ENCODE measurements around the gene CNTNAP2.

Gene CNTNAP2

GRCh38 chr7:148020679-148021078 lies 1904.1 kb downstream of the CNTNAP2 start:
- FAIRE-seq = no peak
- DNase-seq (ENCODE audit: insufficient read length, low spot score) = no peak
- TF ChIP-seq SPI1 (IDR thresholded peaks at IDR 0.05; ENCODE audit: low read depth, low read length) = no peak
- TF ChIP-seq POLR2AphosphoS5 (IDR thresholded peaks at IDR 0.05; ENCODE audit: low read depth, low read length) = no peak
- TF ChIP-seq PAX5 (IDR thresholded peaks at IDR 0.05; ENCODE audit: insufficient read depth, low read length, severe bottlenecking) = no peak
- no peak for TF ChIP-seq POLR2A (IDR thresholded peaks at IDR 0.05; ENCODE audit: low read depth, low read length)
- no peak for TF ChIP-seq POU2F2 (IDR thresholded peaks at IDR 0.05; ENCODE audit: low read depth, low read length)
- no peak for TF ChIP-seq TAF1 (IDR thresholded peaks at IDR 0.05; ENCODE audit: low read depth, low read length)

DNA sequence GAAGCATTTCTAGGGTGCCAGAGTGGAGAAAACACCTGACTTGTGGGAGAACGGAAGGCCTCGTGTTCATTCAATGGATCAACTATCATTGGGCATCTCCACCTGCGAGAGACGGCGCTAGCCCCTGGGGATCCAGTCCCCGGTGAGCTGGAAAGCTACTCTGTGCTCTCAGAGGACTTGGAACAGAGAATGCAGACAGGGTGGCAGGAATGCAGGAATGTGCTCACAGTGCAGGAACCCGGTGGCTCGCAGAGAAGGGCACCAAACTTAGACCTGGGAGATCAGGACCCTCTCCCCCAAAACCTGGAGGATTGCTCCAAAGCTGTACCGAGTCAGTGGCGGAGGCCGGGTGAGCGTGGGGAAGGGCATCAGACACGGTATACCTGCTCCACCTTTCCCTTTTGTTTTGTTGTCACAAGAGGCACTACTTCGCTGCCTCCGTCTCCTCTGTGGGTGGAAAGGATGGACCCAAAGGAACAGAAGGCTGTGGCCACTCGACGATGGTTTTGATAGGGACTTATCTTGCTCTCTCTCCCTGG lies 1905.0 kb downstream of the CNTNAP2 start:
- TF ChIP-seq PAX5 (IDR thresholded peaks at IDR 0.05; ENCODE audit: insufficient read depth, low read length, severe bottlenecking) (no peak), SPI1 (IDR thresholded peaks at IDR 0.05; ENCODE audit: low read depth, low read length) (no peak), TAF1 (IDR thresholded peaks at IDR 0.05; ENCODE audit: low read depth, low read length) (no peak), POU2F2 (IDR thresholded peaks at IDR 0.05; ENCODE audit: low read depth, low read length) (no peak)
- FAIRE-seq (no peak), DNase-seq (ENCODE audit: insufficient read length, low spot score) (no peak)

DNA sequence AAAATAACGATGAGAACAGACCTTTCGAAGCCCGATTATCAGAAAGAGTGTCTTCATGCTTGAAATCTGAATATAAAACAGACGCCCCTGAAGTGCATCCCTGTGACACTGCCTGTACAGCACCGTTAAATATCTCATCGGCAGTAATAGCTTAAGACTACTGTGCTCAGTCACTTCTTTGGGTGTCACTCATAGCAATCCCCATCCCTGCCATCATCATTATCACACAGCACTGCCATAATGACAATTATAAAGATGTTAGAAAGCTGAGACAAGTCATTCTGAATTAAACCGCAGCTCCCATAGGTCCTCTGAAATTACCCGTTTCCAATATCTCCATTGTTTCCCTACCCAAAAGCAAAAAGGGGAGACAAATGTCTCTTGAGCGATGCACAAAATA lies 1906.2 kb downstream of the CNTNAP2 start:
- DNase-seq (ENCODE audit: insufficient read length, low spot score) (no peak), FAIRE-seq (no peak)
- TF ChIP-seq POU2F2 (IDR thresholded peaks at IDR 0.05; ENCODE audit: low read depth, low read length) = no peak
- TF ChIP-seq POLR2AphosphoS5 (IDR thresholded peaks at IDR 0.05; ENCODE audit: low read depth, low read length) = no peak
- no peak for TF ChIP-seq SPI1 (IDR thresholded peaks at IDR 0.05; ENCODE audit: low read depth, low read length)
- TF ChIP-seq POLR2A (IDR thresholded peaks at IDR 0.05; ENCODE audit: low read depth, low read length) = no peak
- TF ChIP-seq PAX5 (IDR thresholded peaks at IDR 0.05; ENCODE audit: insufficient read depth, low read length, severe bottlenecking) = no peak
- no peak for TF ChIP-seq TAF1 (IDR thresholded peaks at IDR 0.05; ENCODE audit: low read depth, low read length)

GRCh38 chr7:148026713-148027112 lies 1910.1 kb downstream of the CNTNAP2 start:
- TF ChIP-seq POU2F2 (IDR thresholded peaks at IDR 0.05; ENCODE audit: low read depth, low read length) (no peak), POLR2AphosphoS5 (IDR thresholded peaks at IDR 0.05; ENCODE audit: low read depth, low read length) (no peak), SPI1 (IDR thresholded peaks at IDR 0.05; ENCODE audit: low read depth, low read length) (no peak), PAX5 (IDR thresholded peaks at IDR 0.05; ENCODE audit: insufficient read depth, low read length, severe bottlenecking) (no peak), POLR2A (IDR thresholded peaks at IDR 0.05; ENCODE audit: low read depth, low read length) (no peak), TAF1 (IDR thresholded peaks at IDR 0.05; ENCODE audit: low read depth, low read length) (no peak)
- FAIRE-seq = no peak
- no peak for DNase-seq (ENCODE audit: insufficient read length, low spot score)

DNA sequence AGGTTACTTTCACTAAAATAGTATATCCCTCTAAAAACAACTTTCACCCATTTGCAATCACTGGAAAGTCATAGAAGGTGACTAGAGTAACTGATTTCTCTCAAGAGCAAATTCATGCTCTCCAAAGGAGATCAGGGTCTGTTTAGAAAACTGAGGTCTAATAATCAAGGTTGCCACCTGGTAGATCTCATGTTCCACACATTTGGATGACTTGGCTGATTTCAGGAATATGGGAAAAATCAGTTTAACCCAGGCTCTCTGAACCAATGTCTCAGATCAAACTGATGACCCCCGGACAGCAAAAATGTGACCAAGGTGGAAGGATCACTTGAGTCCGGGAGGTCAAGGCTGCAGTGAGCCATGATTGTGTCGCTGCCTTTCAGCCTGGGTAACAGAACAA lies 1911.6 kb downstream of the CNTNAP2 start:
- DNase-seq (ENCODE audit: insufficient read length, low spot score) (no peak), FAIRE-seq (no peak)
- no peak for TF ChIP-seq POLR2A (IDR thresholded peaks at IDR 0.05; ENCODE audit: low read depth, low read length)
- no peak for TF ChIP-seq PAX5 (IDR thresholded peaks at IDR 0.05; ENCODE audit: insufficient read depth, low read length, severe bottlenecking)
- TF ChIP-seq POLR2AphosphoS5 (IDR thresholded peaks at IDR 0.05; ENCODE audit: low read depth, low read length) = no peak
- TF ChIP-seq POU2F2 (IDR thresholded peaks at IDR 0.05; ENCODE audit: low read depth, low read length) = no peak
- TF ChIP-seq SPI1 (IDR thresholded peaks at IDR 0.05; ENCODE audit: low read depth, low read length) = no peak
- no peak for TF ChIP-seq TAF1 (IDR thresholded peaks at IDR 0.05; ENCODE audit: low read depth, low read length)

- DNase-seq (ENCODE audit: insufficient read length, low spot score) (no peak), FAIRE-seq (no peak)
- no peak for TF ChIP-seq TAF1 (IDR thresholded peaks at IDR 0.05; ENCODE audit: low read depth, low read length)
Observed at GRCh38 chr7:148031019-148031418, 1914.4 kb downstream of the CNTNAP2 start.

- FAIRE-seq (no peak), DNase-seq (ENCODE audit: insufficient read length, low spot score) (no peak)
- no peak for TF ChIP-seq POLR2AphosphoS5 (IDR thresholded peaks at IDR 0.05; ENCODE audit: low read depth, low read length)
- TF ChIP-seq SPI1 (IDR thresholded peaks at IDR 0.05; ENCODE audit: low read depth, low read length) = no peak
- no peak for TF ChIP-seq PAX5 (IDR thresholded peaks at IDR 0.05; ENCODE audit: insufficient read depth, low read length, severe bottlenecking)
- no peak for TF ChIP-seq POU2F2 (IDR thresholded peaks at IDR 0.05; ENCODE audit: low read depth, low read length)
- TF ChIP-seq POLR2A (IDR thresholded peaks at IDR 0.05; ENCODE audit: low read depth, low read length) = no peak
- TF ChIP-seq TAF1 (IDR thresholded peaks at IDR 0.05; ENCODE audit: low read depth, low read length) = no peak
Observed at GRCh38 chr7:148031811-148032210, 1915.2 kb downstream of the CNTNAP2 start.

DNA sequence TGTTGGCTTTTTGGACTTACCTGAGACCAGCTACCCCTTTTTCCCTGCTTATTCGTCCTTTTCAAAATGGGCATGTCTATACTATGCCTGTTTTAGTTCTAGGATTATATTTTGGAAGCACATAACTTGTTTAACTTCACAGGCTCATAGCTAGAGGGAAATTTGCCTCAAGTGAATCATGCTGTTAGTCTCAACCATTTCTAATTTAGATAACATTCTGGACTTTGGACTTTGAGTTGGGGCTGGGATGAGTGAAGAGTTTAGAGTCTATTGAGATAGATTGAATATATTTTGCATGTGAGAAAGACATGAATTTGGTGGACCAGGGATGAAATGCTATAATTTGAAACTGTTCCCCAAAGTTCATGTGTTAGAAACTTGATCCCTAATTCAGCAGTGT lies 1919.3 kb downstream of the CNTNAP2 start:
- FAIRE-seq (no peak), DNase-seq (ENCODE audit: insufficient read length, low spot score) (no peak)
- TF ChIP-seq POU2F2 (IDR thresholded peaks at IDR 0.05; ENCODE audit: low read depth, low read length) = no peak
- TF ChIP-seq POLR2AphosphoS5 (IDR thresholded peaks at IDR 0.05; ENCODE audit: low read depth, low read length) = no peak
- TF ChIP-seq PAX5 (IDR thresholded peaks at IDR 0.05; ENCODE audit: insufficient read depth, low read length, severe bottlenecking) = no peak
- TF ChIP-seq TAF1 (IDR thresholded peaks at IDR 0.05; ENCODE audit: low read depth, low read length) = no peak
- TF ChIP-seq SPI1 (IDR thresholded peaks at IDR 0.05; ENCODE audit: low read depth, low read length) = no peak
- no peak for TF ChIP-seq POLR2A (IDR thresholded peaks at IDR 0.05; ENCODE audit: low read depth, low read length)

DNA sequence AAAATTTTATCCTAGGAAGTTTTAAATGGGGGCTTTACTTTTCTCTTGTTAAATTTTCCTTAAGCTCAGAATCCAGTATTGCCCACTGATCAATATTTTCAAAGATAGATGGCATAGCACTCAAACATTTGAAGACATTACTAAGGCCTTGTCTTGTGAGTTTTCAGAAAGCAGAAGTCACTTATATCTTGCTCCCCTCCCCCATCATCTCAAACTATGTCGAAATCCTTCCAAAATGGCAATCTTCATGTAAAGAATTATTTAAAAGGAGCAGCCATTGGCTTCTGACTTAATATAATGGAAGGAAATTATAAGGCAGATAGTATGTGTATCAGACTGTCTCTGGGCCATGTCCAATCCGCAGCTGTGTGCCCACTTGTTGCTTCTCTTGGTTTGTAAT lies 1920.4 kb downstream of the CNTNAP2 start:
- TF ChIP-seq PAX5 (IDR thresholded peaks at IDR 0.05; ENCODE audit: insufficient read depth, low read length, severe bottlenecking) (no peak), SPI1 (IDR thresholded peaks at IDR 0.05; ENCODE audit: low read depth, low read length) (no peak), TAF1 (IDR thresholded peaks at IDR 0.05; ENCODE audit: low read depth, low read length) (no peak)
- DNase-seq (ENCODE audit: insufficient read length, low spot score) = no peak

DNA sequence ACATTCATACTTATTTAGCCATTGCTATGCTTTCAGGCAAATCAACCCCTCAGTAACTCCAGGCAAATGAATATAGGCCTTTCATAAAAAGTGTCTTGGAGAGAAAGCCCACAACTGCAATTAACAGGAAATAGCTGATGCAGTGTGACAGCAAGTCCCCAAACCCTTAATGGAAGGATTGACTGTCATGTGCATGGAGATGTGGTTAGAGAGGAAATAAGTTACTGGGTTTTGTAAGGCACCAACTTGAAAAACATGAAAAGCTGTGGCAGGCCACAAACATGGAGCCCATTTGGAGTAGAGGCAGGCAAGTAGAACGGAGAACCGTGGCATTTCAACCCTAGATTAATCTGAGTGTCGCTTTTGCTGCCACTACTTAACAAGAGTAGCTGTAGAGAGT lies 1924.6 kb downstream of the CNTNAP2 start:
- no peak for FAIRE-seq
- TF ChIP-seq POLR2AphosphoS5 (IDR thresholded peaks at IDR 0.05; ENCODE audit: low read depth, low read length) (no peak), PAX5 (IDR thresholded peaks at IDR 0.05; ENCODE audit: insufficient read depth, low read length, severe bottlenecking) (no peak), TAF1 (IDR thresholded peaks at IDR 0.05; ENCODE audit: low read depth, low read length) (no peak), SPI1 (IDR thresholded peaks at IDR 0.05; ENCODE audit: low read depth, low read length) (no peak), POLR2A (IDR thresholded peaks at IDR 0.05; ENCODE audit: low read depth, low read length) (no peak), POU2F2 (IDR thresholded peaks at IDR 0.05; ENCODE audit: low read depth, low read length) (no peak)

More for the DNA sequence above, 1920.4 kb downstream of the CNTNAP2 start:
- FAIRE-seq = no peak

More for the DNA sequence above, 1924.6 kb downstream of the CNTNAP2 start:
- DNase-seq (ENCODE audit: insufficient read length, low spot score) = no peak
